Breast epithelium (tissue), 4 donors: ENCODE results near the gene GOLIM4. TPM values are rescaled to one million over a fixed set of nuclear protein-coding genes. Genes with fewer than 3 reads are reported as not detected.

ENCODE experiments used
- DNase-seq, 2 donors: peaks; one replicate each; pipeline ENCODE4 v3.0.0-alpha.2; 2019; ENCODE audit warnings: low spot score in 2 of 2
- H3K27ac ChIP-seq, 2 donors: fragments of 200-600 bp; sonication (generic) in 1 of 2; one replicate each; pipeline ENCODE4 v1.5.1; 2016 to 2019; ENCODE audit warnings: mild to moderate bottlenecking in 1 of 2
- H3K27me3 ChIP-seq, 2 donors: fragments of 200-600 bp; sonication (generic) in 1 of 2; one replicate each; pipeline versions ENCODE4 v1.5.1 to v1.6.0; 2017 to 2019; ENCODE audit warnings: control low read depth in 1 of 2, mild to moderate bottlenecking in 1 of 2
- H3K36me3 ChIP-seq: fragments of 200-600 bp; one replicate; pipeline ENCODE4 v1.5.1; 2019
- H3K4me1 ChIP-seq, 2 donors: fragments of 200-600 bp; sonication (generic); one replicate each; pipeline ENCODE4 v1.5.1; 2016 to 2019; ENCODE audit warnings: control low read depth in 1 of 2
- H3K4me3 ChIP-seq, 3 donors: fragments of 200-600 bp; sonication (generic); 1 replicate in 2 of 3; 2 replicates in 1 of 3; pipeline ENCODE4 v1.5.1; 2016 to 2019; ENCODE audit warnings: mild to moderate bottlenecking in 3 of 3, moderate library complexity in 2 of 3
- H3K9me3 ChIP-seq, 2 donors: fragments of 200-600 bp; sonication (generic) in 1 of 2; one replicate each; pipeline ENCODE4 v1.5.1; 2016 to 2019; ENCODE audit warnings: control low read depth in 1 of 2
- CTCF ChIP-seq, 3 donors: fragments of 450-650 bp; IDR thresholded peaks; one replicate each; pipeline ENCODE4 v1.5.1; 2016 to 2017; ENCODE audit warnings: antibody characterized with exemption in 3 of 3, mild to moderate bottlenecking in 3 of 3, moderate library complexity in 3 of 3
- POLR2A ChIP-seq: fragments of 450-650 bp; IDR thresholded peaks from one replicate; pipeline ENCODE4 v1.6.1; 2016; ENCODE audit warnings: antibody characterized with exemption, mild to moderate bottlenecking, moderate library complexity
- POLR2AphosphoS5 ChIP-seq, 3 donors: sonication (generic); formaldehyde crosslinking; IDR thresholded peaks; one replicate each; pipeline ENCODE4 v1.6.1; 2017; ENCODE audit warnings: antibody characterized with exemption in 3 of 3
- intact Hi-C: fragments of 100-400 bp; cut with DNase I; formaldehyde crosslinking; loops from one replicate; pipeline ENCODE4 v1.15.1; 2023; ENCODE audit warnings: low total_unique reads
- total RNA-seq, 3 donors: library from RNA; depleted of rRNA; stranded (reverse); fragments of >200 nt; gene quantifications; one replicate each; pipeline ENCODE4 v1.1.0, GENCODE V29; 2016

GOLIM4 gene
- total RNA-seq, 3 donors from 2014 or later: 21.4 to 34.9 (median 33.8) TPM

DNA sequence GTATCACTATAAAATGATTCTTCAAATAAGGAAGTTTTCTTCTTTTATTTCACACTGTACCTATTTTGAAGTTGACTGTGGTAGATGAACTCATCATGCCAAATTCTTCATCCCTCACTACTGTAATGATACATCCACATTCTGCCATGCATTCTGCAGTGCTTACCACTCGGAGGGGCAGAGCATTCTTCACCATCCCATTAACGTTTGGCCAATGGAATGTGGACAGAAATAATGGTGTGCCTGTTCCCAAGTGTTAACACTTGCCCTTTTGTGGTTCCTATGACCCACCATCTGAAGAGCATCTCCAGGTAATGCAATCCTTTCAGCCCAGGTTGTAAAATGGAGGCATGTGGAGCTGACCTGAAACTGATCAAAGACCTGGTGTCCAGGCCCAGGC lies 18.6 kb downstream of the GOLIM4 start:
- Histone ChIP-seq H3K27ac (no peak overlapping the region), H3K4me3 (no peak overlapping the region), H3K36me3 (no peaks in the 10 kb centered on the region), H3K9me3 (no peaks in the 10 kb centered on the region), H3K4me1 (no peaks in the 10 kb centered on the region), H3K27me3 (no peaks in the 10 kb centered on the region)
- intact Hi-C loops: no loop called here
- DNase-seq: no peak
- no peak for TF ChIP-seq CTCF (IDR thresholded peaks at IDR 0.05)
- no peak for TF ChIP-seq POLR2AphosphoS5 (IDR thresholded peaks at IDR 0.05)
- TF ChIP-seq POLR2A: no peak

DNA sequence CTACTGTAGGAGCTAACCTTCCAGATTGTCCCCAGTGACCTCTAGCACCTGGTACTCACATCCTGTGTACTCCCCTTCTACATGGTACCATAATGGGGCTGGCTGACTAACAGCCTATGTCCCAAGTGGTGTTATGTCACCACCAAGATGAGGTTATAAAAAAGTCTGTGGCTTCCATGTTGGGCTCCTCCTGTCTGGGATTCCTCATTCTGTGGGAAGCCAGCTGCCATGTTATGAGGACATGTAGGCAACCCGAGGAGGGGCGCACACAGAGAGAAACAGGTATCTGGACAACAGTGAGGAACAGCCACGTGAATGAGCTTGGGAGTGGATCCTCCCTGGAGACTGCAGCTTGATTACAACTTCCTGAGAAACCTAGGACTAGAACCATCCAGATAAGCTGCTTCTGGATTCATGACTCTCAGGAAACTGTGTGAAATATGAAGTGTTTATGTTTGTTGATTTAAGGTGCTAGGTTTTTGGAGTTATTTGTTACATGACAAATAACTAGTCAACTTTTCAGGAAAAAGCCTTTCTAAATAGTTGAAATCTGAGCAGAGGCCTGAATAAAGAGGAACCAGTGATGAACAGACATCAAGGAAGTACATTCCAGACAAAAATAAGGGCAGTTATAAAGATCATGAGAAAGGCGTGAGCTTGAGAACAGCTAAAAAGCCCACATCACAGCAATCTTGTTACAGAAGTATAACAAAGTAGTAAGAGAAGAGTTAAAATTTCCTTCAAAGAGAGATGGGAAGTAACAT lies 21.7 kb downstream of the GOLIM4 start:
- DNase-seq: no peak
- H3K4me3 ChIP-seq: no peak overlapping the region
- TF ChIP-seq POLR2A (no peak), CTCF (IDR thresholded peaks at IDR 0.05) (no peak), POLR2AphosphoS5 (IDR thresholded peaks at IDR 0.05) (no peak)
- H3K9me3 ChIP-seq: no peaks in the 10 kb centered on the region
- H3K4me1 ChIP-seq: no peaks in the 10 kb centered on the region
- H3K27ac ChIP-seq: no peak overlapping the region
- no peaks in the 10 kb centered on the region for H3K36me3 ChIP-seq
- intact Hi-C loops: no loop called here
- no peaks in the 10 kb centered on the region for H3K27me3 ChIP-seq

DNA sequence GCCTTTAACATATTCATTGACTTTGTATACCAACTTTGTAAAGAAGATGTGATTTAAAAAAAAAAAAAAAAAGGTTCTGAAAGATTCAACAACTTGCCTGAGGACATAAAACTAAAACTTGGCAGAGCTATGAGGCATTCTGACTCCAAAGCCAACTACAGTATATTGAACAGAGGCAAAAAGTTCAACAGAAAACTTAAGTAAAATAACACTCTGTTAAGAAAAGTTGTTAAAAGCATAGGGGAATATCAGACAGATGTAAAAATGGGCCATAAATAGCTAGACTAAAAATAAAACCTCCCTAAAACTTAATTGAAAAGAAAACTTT lies 23.4 kb downstream of the GOLIM4 start:
- intact Hi-C loops: no loop called here
- H3K4me1 ChIP-seq: no peaks in the 10 kb centered on the region
- H3K36me3 ChIP-seq: no peaks in the 10 kb centered on the region
- no peak for TF ChIP-seq POLR2A
- no peak for TF ChIP-seq POLR2AphosphoS5 (IDR thresholded peaks at IDR 0.05)
- TF ChIP-seq CTCF (IDR thresholded peaks at IDR 0.05): no peak
- H3K27ac ChIP-seq: no peak overlapping the region
- no peaks in the 10 kb centered on the region for H3K27me3 ChIP-seq
- no peak for DNase-seq
- H3K4me3 ChIP-seq: no peak overlapping the region
- no peaks in the 10 kb centered on the region for H3K9me3 ChIP-seq

DNA sequence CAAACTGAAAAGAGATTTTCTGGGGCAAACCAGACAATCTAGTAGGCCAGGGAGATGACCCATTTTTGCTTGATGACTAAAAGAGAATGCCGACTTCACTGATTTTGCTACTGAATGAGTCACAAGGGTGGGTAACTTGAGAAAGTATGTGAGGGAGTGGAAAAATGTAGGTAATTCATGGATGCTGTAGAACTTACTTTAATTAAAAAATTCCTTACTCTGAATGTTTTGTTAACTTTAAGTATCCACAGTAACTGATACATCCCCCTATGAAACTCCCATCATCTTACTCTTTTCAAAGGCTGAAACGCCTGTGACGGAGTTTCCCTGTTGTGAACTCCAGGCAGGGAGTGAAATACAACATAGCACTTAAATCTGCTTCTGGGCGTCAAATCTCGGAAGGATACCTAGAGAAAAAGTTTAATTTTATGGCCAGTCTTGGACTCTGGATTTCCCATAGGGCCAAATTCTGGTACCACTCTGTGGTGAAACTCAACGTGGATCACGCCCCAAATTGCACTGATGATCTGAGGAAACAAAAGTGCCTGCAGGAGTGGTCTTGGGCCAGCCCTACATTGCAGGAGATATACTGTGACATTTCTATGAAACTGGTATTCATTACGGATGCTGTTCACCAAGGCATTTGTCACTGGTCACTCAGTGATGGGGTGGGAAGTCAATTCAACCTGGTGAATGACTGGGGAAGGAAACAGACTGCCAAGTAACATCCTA lies 24.0 kb downstream of the GOLIM4 start:
- no peak overlapping the region for H3K4me3 ChIP-seq
- no peak overlapping the region for H3K27ac ChIP-seq
- no peak for TF ChIP-seq POLR2AphosphoS5 (IDR thresholded peaks at IDR 0.05)
- TF ChIP-seq POLR2A: no peak
- TF ChIP-seq CTCF (IDR thresholded peaks at IDR 0.05): no peak
- H3K36me3 ChIP-seq: no peaks in the 10 kb centered on the region
- DNase-seq: no peak
- H3K4me1 ChIP-seq: no peaks in the 10 kb centered on the region
- H3K27me3 ChIP-seq: no peaks in the 10 kb centered on the region
- intact Hi-C loops: no loop called here
- no peaks in the 10 kb centered on the region for H3K9me3 ChIP-seq

DNA sequence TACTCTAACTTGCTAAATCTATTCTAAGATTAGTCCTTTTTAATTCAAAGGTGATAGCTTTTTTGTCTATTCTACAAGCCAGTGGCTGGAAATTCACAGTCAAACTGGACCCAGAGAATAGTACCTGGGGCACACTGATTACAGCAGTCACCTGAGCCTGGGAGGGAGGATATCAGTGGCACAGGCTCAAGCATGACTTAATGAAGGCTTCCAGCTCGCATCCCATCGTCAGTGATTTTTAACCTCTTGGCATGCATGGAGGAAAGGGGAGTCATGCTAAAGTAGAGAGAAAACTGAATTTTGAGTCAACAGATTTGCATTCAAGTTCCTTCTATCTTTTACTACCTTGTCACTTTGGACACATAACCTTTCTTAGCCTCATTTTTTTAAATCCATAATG lies 24.8 kb downstream of the GOLIM4 start:
- no peak for DNase-seq
- intact Hi-C loops: no loop called here

More for the DNA sequence above, 24.8 kb downstream of the GOLIM4 start:
- H3K27me3 ChIP-seq: no peaks in the 10 kb centered on the region
- no peaks in the 10 kb centered on the region for H3K36me3 ChIP-seq
- H3K4me1 ChIP-seq: no peaks in the 10 kb centered on the region
- no peaks in the 10 kb centered on the region for H3K9me3 ChIP-seq
- TF ChIP-seq POLR2AphosphoS5 (IDR thresholded peaks at IDR 0.05) (no peak), POLR2A (no peak), CTCF (IDR thresholded peaks at IDR 0.05) (no peak)
- no peak overlapping the region for H3K4me3 ChIP-seq
- no peak overlapping the region for H3K27ac ChIP-seq
